A549 (cell line): Measurements from ENCODE around the gene COX7A2L. TPM values are rescaled to one million over a fixed set of nuclear protein-coding genes. Genes with fewer than 3 reads are reported as not detected.
"Not testable (repeated sequence)": the region's sequence is repeated elsewhere in the genome, so short reads cannot be mapped to it uniquely, and the experiment has no call there.

Source experiments
- ATAC-seq, 2 experiments: fragments of 200-7000 bp in 1 of 2; fragments of >200 bp in 1 of 2; cut with Nextera tagmentation in 1 of 2; cut with Tn5 transposase in 1 of 2; 3 replicates each; pipeline versions ENCODE4 v1.8.0 to v1.9.1; 2018 to 2020; ENCODE audit warnings: mild to moderate bottlenecking in 1 of 2, moderate library complexity in 1 of 2
- CTCF ChIA-PET: fragments of 300-600 bp; sonication (Branson Sonifier 250); formaldehyde crosslinking; extraction: SDS; loops from one replicate; lab custom pipeline; 2021; ENCODE audit warnings: antibody characterized with exemption, inconsistent platforms; lab: Yijun Ruan, JAX
- POLR2A ChIA-PET: fragments of 350-600 bp; formaldehyde crosslinking; extraction: SDS; loops from one replicate; lab custom pipeline; 2021; ENCODE audit warnings: antibody characterized with exemption, inconsistent platforms; lab: Yijun Ruan, JAX
- DNase-seq, 2 experiments: peaks; one replicate each; pipeline versions ENCODE4 v3.0.0 to v3.0.0-alpha.2; 2011 to 2016; ENCODE audit warnings: low read depth in 1 of 2, low spot score in 1 of 2
- FAIRE-seq: peaks from 2 replicates; lab custom pipeline; 2011; peaks lifted over from hg19 to GRCh38; lab: Jason Lieb, UNC
- H3K27ac ChIP-seq, 2 experiments: fragments of >200 bp; sonication (Bioruptor Twin); formaldehyde crosslinking; 3 replicates each; pipeline ENCODE4 v1.5.1; 2016 to 2017
- H3K4me1 ChIP-seq: fragments of >200 bp; sonication (Bioruptor Twin); formaldehyde crosslinking; 3 replicates; pipeline ENCODE4 v1.6.1; 2016
- H3K4me2 ChIP-seq: fragments of >200 bp; sonication (Bioruptor Twin); formaldehyde crosslinking; 3 replicates; pipeline ENCODE4 v1.6.1; 2016
- H3K4me3 ChIP-seq: fragments of >200 bp; sonication (Bioruptor Twin); formaldehyde crosslinking; 3 replicates; pipeline ENCODE4 v1.5.1; 2016
- H3K9me3 ChIP-seq: fragments of >200 bp; sonication (Bioruptor Twin); formaldehyde crosslinking; 3 replicates; pipeline ENCODE4 v1.6.1; 2016
- CBX2 ChIP-seq: fragments of 200-600 bp; sonication (generic); IDR thresholded peaks from 2 replicates; pipeline ENCODE4 v1.6.1; 2016; ENCODE audit warnings: low read depth, mild to moderate bottlenecking, borderline replicate concordance
- CBX8 ChIP-seq: fragments of 200-600 bp; sonication (generic); IDR thresholded peaks from 2 replicates; pipeline ENCODE4 v1.6.1; 2016
- EHMT2 ChIP-seq: fragments of 200-600 bp; sonication (generic); IDR thresholded peaks from 2 replicates; pipeline ENCODE4 v1.6.1; 2016; ENCODE audit warnings: antibody characterized with exemption, low read depth, mild to moderate bottlenecking, moderate library complexity
- ESRRA ChIP-seq: fragments of 150-350 bp; IDR thresholded peaks from 2 replicates; pipeline ENCODE4 v1.6.1; 2014; ENCODE audit warnings: mild to moderate bottlenecking, low read length, borderline replicate concordance
- FOXS1 ChIP-seq: fragments of 250-450 bp; sonication (Bioruptor Pico); IDR thresholded peaks from 2 replicates; pipeline ENCODE4 v1.5.0; 2020; ENCODE audit warnings: mild to moderate bottlenecking, moderate library complexity
- KDM1A ChIP-seq: fragments of 200-600 bp; sonication (generic); IDR thresholded peaks from 2 replicates; pipeline ENCODE4 v1.6.1; 2016; ENCODE audit warnings: low read depth, mild to moderate bottlenecking
- KDM5A ChIP-seq: fragments of 200-600 bp; sonication (generic); IDR thresholded peaks from 2 replicates; pipeline ENCODE4 v1.6.1; 2016; ENCODE audit warnings: antibody characterized with exemption, mild to moderate bottlenecking
- MYC ChIP-seq: IDR thresholded peaks from 2 replicates; pipeline ENCODE4 v1.6.1; 2012; ENCODE audit warnings: mild to moderate bottlenecking, inconsistent platforms, low read length, improper control_type of control experiment, borderline replicate concordance
- POLR2A ChIP-seq: IDR thresholded peaks from 2 replicates; pipeline ENCODE4 v1.6.1; 2012; ENCODE audit warnings: mild to moderate bottlenecking, low read length
- RAD21 ChIP-seq, 2 experiments: fragments of >200 bp in 1 of 2; sonication (Bioruptor Twin) in 1 of 2; formaldehyde crosslinking in 1 of 2; IDR thresholded peaks in 1 of 2; conservative IDR thresholded peaks in 1 of 2; 2 replicates in 1 of 2; 3 replicates in 1 of 2; pipeline ENCODE4 v1.6.1; 2012 to 2018; ENCODE audit warnings: inconsistent platforms in 1 of 2
- REST ChIP-seq: fragments of 200-600 bp; sonication (generic); IDR thresholded peaks from 2 replicates; pipeline ENCODE4 v1.6.1; 2016; ENCODE audit warnings: antibody characterized with exemption, mild to moderate bottlenecking, moderate library complexity
- TP53 ChIP-seq: fragments of 250-450 bp; sonication (Bioruptor Pico); IDR thresholded peaks from 2 replicates; pipeline ENCODE4 v1.5.0; 2021; ENCODE audit warnings: mild to moderate bottlenecking, moderate library complexity
- ZC3H11A ChIP-seq: fragments of 450-650 bp; IDR thresholded peaks from 2 replicates; pipeline ENCODE4 v1.6.1; 2014; ENCODE audit warnings: antibody characterized with exemption, mild to moderate bottlenecking
- ZFP36 ChIP-seq: fragments of 450-650 bp; IDR thresholded peaks from 2 replicates; pipeline ENCODE4 v1.6.1; 2014; ENCODE audit warnings: borderline replicate concordance; ENCODE audit not compliant: partially characterized antibody
- ZNF302 ChIP-seq: fragments of 250-450 bp; sonication (Bioruptor Pico); IDR thresholded peaks from 2 replicates; pipeline ENCODE4 v1.9.0; 2021; ENCODE audit warnings: inconsistent platforms, mild to moderate bottlenecking, moderate library complexity
- WGBS: methylation state at CpG from one replicate; pipeline ENCODE4 v1.1.6; 2017; ENCODE audit errors: missing lambda C conversion rate; 5-methylcytosine and 5-hydroxymethylcytosine counted together
- polyA plus RNA-seq, 4 experiments: library from polyadenylated mRNA; depleted of rRNA in 3 of 4; stranded (reverse); fragments of >200 nt; fragmentation: RNase III in 1 of 4; extraction: RNeasy Plus Mini Kit Qiagen cat#74134 plus additional on column Dnase treatment in 1 of 4; gene quantifications; 2 replicates in 3 of 4; 3 replicates in 1 of 4; pipeline ENCODE4 v1.2.3, GENCODE V29; 2011 to 2017
- TF ChIP-seq, protein P1 (sequence below): fragments of >200 bp; sonication (Bioruptor Twin); formaldehyde crosslinking; IDR thresholded peaks from 3 replicates; pipeline ENCODE4 v1.6.1; 2016

Gene COX7A2L
- polyA plus RNA-seq, 2 of the 4 experiments (the other 2 are of a cell fraction), result 126 to 258 TPM

DNA sequence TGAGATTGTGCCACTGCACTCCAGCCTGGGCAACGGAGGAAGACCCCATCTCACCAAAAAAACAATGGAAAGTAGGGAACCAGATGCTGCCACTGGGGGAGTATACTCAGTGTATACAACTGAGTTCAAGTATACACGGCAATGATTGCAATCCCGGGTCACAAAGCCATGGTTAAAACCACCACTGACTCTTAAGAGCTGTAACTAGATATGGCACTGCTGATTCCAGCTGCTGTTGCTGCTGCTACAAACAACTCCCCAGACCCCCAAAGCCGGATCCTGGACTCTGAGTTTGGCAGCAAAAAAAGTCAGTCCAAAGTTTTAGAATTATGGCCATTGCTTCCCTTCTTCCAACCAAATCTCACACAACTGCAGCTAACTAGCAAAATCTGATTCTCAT lies 43.7 kb upstream of the COX7A2L start:
- FAIRE-seq, result no peak
- Histone ChIP-seq H3K27ac (no peak overlapping the region), H3K4me1 (no peaks in the 10 kb centered on the region), H3K4me3 (no peak overlapping the region), H3K9me3 (no peaks in the 10 kb centered on the region), H3K4me2 (no peak overlapping the region)
- WGBS, result 54% methylated on average over 4 of the region's 4 CpGs
- no peak for TF ChIP-seq FOXS1 (CRISPR knock-in tag)
- TF ChIP-seq, protein P1, sequence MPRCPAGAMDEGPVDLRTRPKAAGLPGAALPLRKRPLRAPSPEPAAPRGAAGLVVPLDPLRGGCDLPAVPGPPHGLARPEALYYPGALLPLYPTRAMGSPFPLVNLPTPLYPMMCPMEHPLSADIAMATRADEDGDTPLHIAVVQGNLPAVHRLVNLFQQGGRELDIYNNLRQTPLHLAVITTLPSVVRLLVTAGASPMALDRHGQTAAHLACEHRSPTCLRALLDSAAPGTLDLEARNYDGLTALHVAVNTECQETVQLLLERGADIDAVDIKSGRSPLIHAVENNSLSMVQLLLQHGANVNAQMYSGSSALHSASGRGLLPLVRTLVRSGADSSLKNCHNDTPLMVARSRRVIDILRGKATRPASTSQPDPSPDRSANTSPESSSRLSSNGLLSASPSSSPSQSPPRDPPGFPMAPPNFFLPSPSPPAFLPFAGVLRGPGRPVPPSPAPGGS, result no peak
- no peak for TF ChIP-seq POLR2A
- no peak for TF ChIP-seq ZFP36
- no peak for TF ChIP-seq TP53 (CRISPR knock-in tag)
- TF ChIP-seq ESRRA, result no peak
- ChIA-PET CTCF (interaction anchor here (0.6 to 3.0 kb wide), 4 partner anchors 10 to 82 kb away, joined by 3 to 11 read pairs (median 3); no protein-coding TSS in a partner anchor), POLR2A (no interaction called here)
- peak in 1 of 2 experiments; percentile 41; a peak in 2 of 6 replicates for ATAC-seq
- DNase-seq, result no peak

- Histone ChIP-seq H3K4me2 (no peak overlapping the region), H3K9me3 (no peaks in the 10 kb centered on the region), H3K4me1 (no peaks in the 10 kb centered on the region), H3K27ac (no peak overlapping the region), H3K4me3 (no peak overlapping the region)
- ChIA-PET POLR2A (no interaction called here), CTCF (interaction anchor here (0.8 to 1.0 kb wide), 2 partner anchors 16 to 261 kb away, joined by 3 read pairs; no protein-coding TSS in a partner anchor)
- ATAC-seq, result 0 out of 6 replicates have a peak, but pooled peaks of 1 of the 2 experiments have one; percentile 24
- TF ChIP-seq KDM5A, result no peak
- TF ChIP-seq MYC, result no peak
- TF ChIP-seq POLR2A, result no peak
- no peak for DNase-seq
- FAIRE-seq, result no peak
- WGBS, result 77% methylated on average over 6 of the region's 6 CpGs
These were observed 40.8 kb upstream of the COX7A2L start for GRCh38 chr2:42401773-42402172.

- H3K4me3 ChIP-seq, H3K4me2 ChIP-seq, FAIRE-seq, ATAC-seq, POLR2A ChIA-PET, H3K27ac ChIP-seq, H3K9me3 ChIP-seq, H3K4me1 ChIP-seq, DNase-seq: not testable (repeated sequence)
- CTCF ChIA-PET, result interaction anchor here (1.6 to 1.7 kb wide), 3 partner anchors 8 to 25 kb away, joined by 3 to 5 read pairs (median 3); no protein-coding TSS in a partner anchor
- peak; percentile 57 for TF ChIP-seq ZC3H11A
- WGBS, result 90% methylated on average over 11 of the region's 11 CpGs
These were observed 37.0 kb upstream of the COX7A2L start for GRCh38 chr2:42398052-42398451.

- H3K4me2 ChIP-seq, ATAC-seq, H3K4me3 ChIP-seq, H3K9me3 ChIP-seq, FAIRE-seq, DNase-seq, H3K27ac ChIP-seq, POLR2A ChIA-PET, H3K4me1 ChIP-seq: not testable (repeated sequence)
- 92% methylated on average over 3 of the region's 3 CpGs for WGBS
- CTCF ChIA-PET, result interaction anchor here (0.9 to 2.0 kb wide), 4 partner anchors 8 to 37 kb away, joined by 3 to 8 read pairs (median 6); no protein-coding TSS in a partner anchor
These were observed 32.3 kb upstream of the COX7A2L start for GRCh38 chr2:42393320-42393719.

GRCh38 chr2:42392191-42392590 lies 31.2 kb upstream of the COX7A2L start:
- 88% methylated on average over 1 of the region's 1 CpG for WGBS
- Histone ChIP-seq H3K27ac (no peak overlapping the region), H3K9me3 (no peaks in the 10 kb centered on the region), H3K4me2 (no peak overlapping the region), H3K4me1 (no peaks in the 10 kb centered on the region), H3K4me3 (no peak overlapping the region)
- POLR2A ChIA-PET, result interaction anchor here (0.7 kb wide), 1 partner anchor 11 kb away, joined by 12 read pairs; no protein-coding TSS in a partner anchor
- FAIRE-seq (no peak), DNase-seq (no peak), ATAC-seq (no peak)
- CTCF ChIA-PET, result interaction anchor here (0.9 to 2.0 kb wide), 3 partner anchors 9 to 23 kb away, joined by 3 to 7 read pairs (median 4); no protein-coding TSS in a partner anchor
- TF ChIP-seq ESRRA, result no peak
- no peak for TF ChIP-seq ZNF302 (CRISPR knock-in tag)
- TF ChIP-seq REST, result no peak
- no peak for TF ChIP-seq CBX8
- TF ChIP-seq EHMT2, result no peak
- no peak for TF ChIP-seq RAD21 (conservative IDR thresholded peaks at IDR 0.05 in 1 of 2, IDR thresholded peaks at IDR 0.05 in 1 of 2)
- TF ChIP-seq CBX2, result no peak
- TF ChIP-seq KDM1A, result no peak
- TF ChIP-seq ZFP36, result no peak
- TF ChIP-seq, all 56 proteins: peak for 0
